Measurements from ENCODE around the gene HECTD4.
A peak's percentile ranks its signal among the peaks of the same experiment; 100 is the strongest.
"Not testable (repeated sequence)": the region's sequence is repeated elsewhere in the genome, so short reads cannot be mapped to it uniquely, and the experiment has no call there.

Gene HECTD4

DNA sequence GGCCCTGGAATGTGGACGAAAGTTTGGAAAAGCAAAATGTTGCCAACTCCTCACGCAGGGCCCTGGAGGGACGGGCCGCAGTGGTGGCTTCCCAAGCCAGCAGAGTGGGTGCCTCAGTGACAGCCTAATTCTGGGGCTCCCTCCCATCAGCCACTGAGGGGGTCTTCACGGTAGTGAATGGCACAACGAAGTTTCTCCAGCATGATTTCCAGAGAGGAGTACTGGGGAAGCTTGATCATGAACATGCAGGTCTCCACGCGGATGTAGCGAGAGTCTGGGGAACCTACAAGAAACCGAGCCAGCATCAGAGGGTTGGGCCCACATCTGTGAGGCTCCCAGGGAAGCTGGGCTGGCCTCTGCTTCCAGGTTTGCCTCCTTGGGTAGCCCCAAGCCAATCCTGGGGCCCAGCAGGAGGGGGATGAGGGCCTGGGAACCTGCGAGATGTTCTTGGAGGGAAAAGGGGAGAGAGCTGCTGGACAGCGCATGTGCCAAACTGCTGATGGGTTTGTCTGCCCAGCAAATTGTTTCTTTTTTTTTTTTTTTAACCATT is 219.9 kb downstream of the HECTD4 start:
- no peak overlapping the region for H3K27ac Mint-ChIP-seq
- no peak overlapping the region for H3K4me3 Mint-ChIP-seq
- H3K36me3 Mint-ChIP-seq = peaks cover 34% of the 10 kb centered on the region
- H3K4me1 Mint-ChIP-seq (ENCODE audit: low read depth) = peaks cover 28% of the 10 kb centered on the region
- peaks cover 11% of the 10 kb centered on the region for H3K9me3 Mint-ChIP-seq (ENCODE audit: low read depth)
- H3K27me3 Mint-ChIP-seq = no peaks in the 10 kb centered on the region

DNA sequence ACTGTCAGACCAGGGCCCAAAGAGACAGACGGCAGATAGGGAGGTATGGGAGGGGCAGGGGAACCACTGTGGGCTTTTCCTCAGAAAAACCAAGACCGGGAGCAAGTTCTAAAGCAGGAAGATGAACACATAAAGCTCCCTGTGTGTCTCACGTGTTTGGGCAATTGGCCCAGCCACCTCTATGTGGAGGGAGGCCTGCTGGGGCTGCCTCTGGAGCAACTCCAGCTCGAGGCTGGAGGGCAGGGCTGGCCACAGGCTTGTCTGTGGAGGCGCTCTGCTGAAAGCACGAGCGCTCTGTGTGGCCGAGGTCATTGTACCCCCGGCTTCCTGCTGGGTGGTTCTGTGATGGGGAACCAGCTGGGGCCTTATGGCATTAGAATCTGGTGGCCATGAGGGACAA is 220.5 kb downstream of the HECTD4 start:
- peaks cover 39% of the 10 kb centered on the region for H3K36me3 Mint-ChIP-seq

DNA sequence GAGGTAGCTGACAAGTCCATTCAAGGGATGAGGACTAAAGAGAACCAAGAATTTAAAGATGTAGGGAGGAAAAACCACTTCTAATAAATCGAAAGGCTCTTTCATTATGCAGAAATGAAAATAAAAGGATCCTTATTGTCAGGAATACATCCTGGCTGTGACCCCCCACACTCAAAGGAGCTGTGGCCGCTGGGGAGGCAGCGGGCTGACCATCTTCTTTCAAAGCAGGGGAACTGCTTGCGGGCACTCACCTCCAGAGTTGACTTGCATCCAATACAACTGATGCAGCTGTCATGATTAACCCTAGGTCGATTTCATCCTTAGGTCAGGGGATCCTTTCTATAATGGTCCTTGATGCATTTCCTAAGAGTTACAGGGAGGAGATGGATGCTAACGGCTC is 221.6 kb downstream of the HECTD4 start:
- Mint-ChIP-seq H3K4me3 (no peak overlapping the region), H3K9me3 (ENCODE audit: low read depth) (peaks cover 20% of the 10 kb centered on the region), H3K36me3 (peaks cover 48% of the 10 kb centered on the region), H3K4me1 (ENCODE audit: low read depth) (peaks cover 33% of the 10 kb centered on the region), H3K27ac (no peak overlapping the region), H3K27me3 (no peaks in the 10 kb centered on the region)

More for the DNA sequence above, 220.5 kb downstream of the HECTD4 start:
- H3K4me1 Mint-ChIP-seq (ENCODE audit: low read depth) = peaks cover 33% of the 10 kb centered on the region
- peaks cover 11% of the 10 kb centered on the region for H3K9me3 Mint-ChIP-seq (ENCODE audit: low read depth)
- H3K27ac Mint-ChIP-seq = no peak overlapping the region
- H3K27me3 Mint-ChIP-seq = no peaks in the 10 kb centered on the region
- H3K4me3 Mint-ChIP-seq = no peak overlapping the region

DNA sequence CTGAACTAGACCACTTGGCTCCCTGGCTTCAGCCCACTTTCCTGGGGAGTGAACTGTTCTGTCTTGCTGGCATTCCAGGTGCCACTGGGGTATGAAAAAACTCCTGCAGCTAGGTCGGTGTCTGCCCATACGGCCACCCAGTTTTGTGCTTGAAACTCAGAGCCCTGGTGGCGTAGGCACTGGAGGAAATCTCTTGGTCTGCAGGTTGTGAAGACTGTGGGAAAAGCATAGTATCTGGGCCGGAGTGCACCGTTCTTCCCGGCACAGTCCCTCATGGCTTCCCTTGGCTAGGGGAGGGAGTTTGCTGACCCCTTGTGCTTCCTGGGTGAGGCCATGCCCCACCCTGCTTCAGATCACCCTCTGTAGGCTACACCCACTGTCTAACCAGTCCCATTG is 223.1 kb downstream of the HECTD4 start:
- H3K4me3 Mint-ChIP-seq = peak overlapping the region; percentile 27
- peaks cover 33% of the 10 kb centered on the region for H3K4me1 Mint-ChIP-seq (ENCODE audit: low read depth)
- H3K9me3 Mint-ChIP-seq (ENCODE audit: low read depth) = peaks cover 20% of the 10 kb centered on the region
- peak overlapping the region; percentile 31 for H3K27ac Mint-ChIP-seq
- no peaks in the 10 kb centered on the region for H3K27me3 Mint-ChIP-seq
- peaks cover 57% of the 10 kb centered on the region for H3K36me3 Mint-ChIP-seq

DNA sequence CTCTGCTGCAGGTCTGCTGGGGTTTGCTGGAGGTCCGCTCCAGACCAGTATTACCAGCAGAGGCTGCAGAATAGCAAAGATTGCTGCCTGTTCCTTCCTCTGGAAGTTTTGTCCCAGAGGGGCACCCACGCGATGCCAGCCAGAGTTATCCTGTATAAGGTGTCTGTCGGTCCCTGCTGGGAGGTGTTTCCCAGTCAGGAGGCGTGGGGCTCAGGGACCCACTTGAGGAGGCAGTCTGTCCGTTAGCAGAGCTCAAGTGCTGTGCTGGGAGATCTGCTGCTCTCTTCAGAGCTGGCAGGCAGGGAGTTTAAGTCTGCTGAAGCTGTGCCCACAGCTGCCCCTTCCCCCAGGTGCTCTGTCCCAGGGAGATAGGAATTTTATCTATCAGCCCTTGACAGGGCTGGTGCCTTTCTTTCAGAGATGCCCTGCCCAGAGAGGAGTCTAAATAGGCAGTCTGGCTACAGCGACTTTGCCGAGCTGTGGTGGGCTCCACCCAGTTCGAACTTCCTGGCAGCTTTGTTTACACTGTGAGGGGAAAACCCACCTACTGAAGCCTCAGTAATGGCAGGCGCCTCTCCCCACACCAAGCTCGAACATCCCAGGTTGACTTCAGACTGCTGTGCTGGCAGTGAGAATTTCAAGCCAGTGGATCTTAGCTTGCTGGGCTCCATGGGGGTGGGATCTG is 223.6 kb downstream of the HECTD4 start:
- peaks cover 20% of the 10 kb centered on the region for H3K9me3 Mint-ChIP-seq (ENCODE audit: low read depth)
- peaks cover 62% of the 10 kb centered on the region for H3K36me3 Mint-ChIP-seq
- H3K4me1 Mint-ChIP-seq (ENCODE audit: low read depth) = peaks cover 33% of the 10 kb centered on the region
- H3K4me3 Mint-ChIP-seq = peak overlapping the region; percentile 27
- H3K27me3 Mint-ChIP-seq = not testable (repeated sequence)
- H3K27ac Mint-ChIP-seq = peak overlapping the region; percentile 31

DNA sequence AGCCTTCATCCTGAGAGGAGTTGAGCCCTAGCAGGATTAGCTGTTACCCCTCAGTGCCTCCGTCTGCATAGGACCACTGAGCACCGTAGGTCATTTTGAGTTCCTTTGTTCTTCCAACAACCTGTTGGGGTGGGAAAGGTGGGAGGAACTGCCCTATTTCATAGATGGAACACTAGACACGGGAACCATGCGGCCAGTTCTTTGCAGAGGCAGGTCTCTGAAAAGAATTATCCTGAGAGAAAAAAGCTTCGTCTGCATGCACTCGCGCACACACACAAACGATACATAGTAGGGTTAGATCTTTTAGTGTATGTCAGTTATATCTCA is 228.4 kb downstream of the HECTD4 start:
- Mint-ChIP-seq H3K4me3 (no peak overlapping the region), H3K27ac (no peak overlapping the region), H3K9me3 (ENCODE audit: low read depth) (peaks cover 16% of the 10 kb centered on the region), H3K4me1 (ENCODE audit: low read depth) (peaks cover 20% of the 10 kb centered on the region), H3K36me3 (peaks cover 54% of the 10 kb centered on the region), H3K27me3 (no peaks in the 10 kb centered on the region)

DNA sequence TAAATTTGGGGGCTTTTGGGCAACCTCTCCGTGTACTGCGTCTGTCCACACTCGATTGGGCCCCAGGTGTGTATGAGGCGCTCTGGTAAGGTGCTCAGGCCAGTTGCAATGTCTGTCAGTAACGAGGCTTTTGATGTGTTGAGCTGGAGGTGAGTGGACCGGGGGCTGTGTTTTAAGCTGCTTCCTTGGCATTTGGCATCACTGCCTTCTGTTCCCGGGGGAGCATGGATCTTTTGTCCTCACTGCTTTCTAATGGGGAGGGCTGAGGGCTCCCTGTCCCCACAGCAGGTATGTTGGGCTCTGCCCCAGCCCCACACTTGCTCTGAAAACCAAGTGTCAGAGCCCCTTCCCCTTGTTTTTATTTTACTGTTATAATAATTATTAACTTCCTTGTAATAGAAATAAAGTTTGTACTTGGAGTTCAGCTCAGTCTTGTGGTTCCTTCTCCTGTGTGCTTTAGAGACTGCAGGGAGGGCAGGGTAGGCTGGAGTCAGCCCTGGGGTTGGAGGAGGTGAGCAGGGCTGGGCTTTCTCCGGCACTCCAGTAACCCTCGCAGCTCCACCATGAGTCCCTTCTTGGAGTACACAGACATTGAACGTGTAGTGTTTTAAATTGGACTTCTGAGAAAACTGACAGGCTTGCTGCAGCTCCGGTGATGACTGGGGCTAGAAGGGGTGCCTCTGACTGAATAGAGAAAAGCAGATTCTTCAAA is 228.9 kb downstream of the HECTD4 start:
- Mint-ChIP-seq H3K4me3 (no peak overlapping the region), H3K27me3 (no peaks in the 10 kb centered on the region), H3K27ac (no peak overlapping the region), H3K4me1 (ENCODE audit: low read depth) (peaks cover 14% of the 10 kb centered on the region), H3K36me3 (peaks cover 51% of the 10 kb centered on the region), H3K9me3 (ENCODE audit: low read depth) (peaks cover 15% of the 10 kb centered on the region)

DNA sequence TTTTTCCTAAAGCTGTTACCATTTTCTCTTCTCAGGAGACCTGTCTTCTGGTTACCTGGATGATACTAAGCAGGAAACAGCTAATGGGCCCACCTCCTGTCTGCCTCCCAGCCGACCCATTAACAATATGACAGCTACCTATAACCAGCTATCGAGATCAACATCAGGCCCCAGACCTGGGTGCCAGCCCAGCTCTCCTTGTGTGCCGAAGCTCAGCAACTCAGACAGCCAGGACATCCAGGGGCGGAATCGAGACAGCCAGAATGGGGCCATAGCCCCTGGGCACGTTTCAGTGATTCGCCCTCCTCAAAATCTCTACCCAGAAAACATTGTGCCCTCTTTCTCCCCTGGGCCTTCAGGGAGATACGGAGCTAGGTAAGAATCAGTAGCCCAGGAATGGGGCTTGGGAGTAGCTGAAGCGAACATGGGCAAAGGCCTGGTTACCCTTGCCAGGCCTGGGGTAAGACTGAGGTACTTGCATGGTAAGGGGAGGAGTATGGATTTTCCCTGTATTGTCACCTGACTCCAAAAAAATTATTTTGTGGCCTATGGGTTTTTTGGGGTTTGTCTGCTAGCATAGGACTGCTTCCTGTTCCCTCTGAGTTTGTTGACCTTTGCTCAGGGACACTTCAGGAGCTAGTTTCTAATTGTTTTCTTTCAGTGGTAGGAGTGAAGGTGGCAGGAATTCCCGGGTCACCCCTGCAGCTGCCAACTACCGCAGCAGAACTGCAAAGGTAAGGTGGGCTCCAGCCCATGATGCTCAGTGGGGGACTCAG is 230.3 kb downstream of the HECTD4 start:
- no peak overlapping the region for H3K4me3 Mint-ChIP-seq
- peak overlapping the region; percentile 61 for H3K27ac Mint-ChIP-seq
- H3K4me1 Mint-ChIP-seq (ENCODE audit: low read depth) = peaks cover 2% of the 10 kb centered on the region
- H3K9me3 Mint-ChIP-seq (ENCODE audit: low read depth) = peaks cover 8% of the 10 kb centered on the region
- H3K36me3 Mint-ChIP-seq = peaks cover 38% of the 10 kb centered on the region
- H3K27me3 Mint-ChIP-seq = no peaks in the 10 kb centered on the region

DNA sequence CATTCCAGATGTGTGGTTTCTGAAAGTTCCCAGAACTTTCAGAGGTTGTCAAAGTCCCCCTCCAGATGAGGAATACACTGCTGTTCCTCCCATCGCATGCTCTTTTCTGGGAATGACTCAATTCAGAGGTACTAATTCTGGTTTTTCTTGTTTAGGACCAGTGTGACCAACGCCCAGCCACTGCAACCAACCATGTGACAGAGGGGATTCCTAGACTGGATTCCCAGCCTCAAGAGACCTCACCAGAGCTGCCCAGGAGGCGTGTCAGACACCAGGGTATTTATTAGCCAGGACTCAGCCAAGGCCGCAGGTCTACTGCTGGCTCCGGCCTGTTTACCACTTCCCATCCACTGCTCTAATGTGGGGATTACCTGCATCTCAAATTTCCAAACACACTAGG is 232.6 kb downstream of the HECTD4 start:
- H3K4me3 Mint-ChIP-seq = no peak overlapping the region
- no peaks in the 10 kb centered on the region for H3K9me3 Mint-ChIP-seq (ENCODE audit: low read depth)
- H3K27me3 Mint-ChIP-seq = no peaks in the 10 kb centered on the region
- H3K4me1 Mint-ChIP-seq (ENCODE audit: low read depth) = peaks cover 6% of the 10 kb centered on the region
- H3K27ac Mint-ChIP-seq = no peak overlapping the region
- peaks cover 19% of the 10 kb centered on the region for H3K36me3 Mint-ChIP-seq

DNA sequence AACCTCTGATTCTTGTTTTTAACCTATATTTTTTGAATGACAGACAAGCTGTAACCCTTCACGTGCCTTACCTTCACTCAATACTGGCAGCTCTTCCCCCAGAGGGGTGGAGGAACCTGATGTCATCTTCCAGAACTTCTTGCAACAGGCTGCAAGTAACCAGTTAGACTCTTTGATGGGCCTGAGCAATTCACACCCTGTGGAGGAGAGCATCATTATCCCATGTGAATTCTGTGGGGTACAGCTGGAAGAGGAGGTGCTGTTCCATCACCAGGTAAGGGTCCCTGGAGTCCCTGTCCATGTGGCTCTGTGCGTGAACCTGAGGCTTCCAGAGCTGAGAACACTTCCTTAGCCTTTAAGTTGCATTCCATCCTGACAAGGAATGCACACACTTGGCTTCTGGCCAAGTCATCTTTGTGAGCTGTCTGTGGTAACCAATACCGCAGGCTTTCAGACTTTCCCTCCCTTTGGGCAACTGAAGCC is 234.2 kb downstream of the HECTD4 start:
- Mint-ChIP-seq H3K27me3 (no peaks in the 10 kb centered on the region), H3K27ac (peak overlapping the region; percentile 22), H3K4me1 (ENCODE audit: low read depth) (peaks cover 6% of the 10 kb centered on the region), H3K4me3 (no peak overlapping the region), H3K9me3 (ENCODE audit: low read depth) (no peaks in the 10 kb centered on the region), H3K36me3 (peaks cover 11% of the 10 kb centered on the region)

DNA sequence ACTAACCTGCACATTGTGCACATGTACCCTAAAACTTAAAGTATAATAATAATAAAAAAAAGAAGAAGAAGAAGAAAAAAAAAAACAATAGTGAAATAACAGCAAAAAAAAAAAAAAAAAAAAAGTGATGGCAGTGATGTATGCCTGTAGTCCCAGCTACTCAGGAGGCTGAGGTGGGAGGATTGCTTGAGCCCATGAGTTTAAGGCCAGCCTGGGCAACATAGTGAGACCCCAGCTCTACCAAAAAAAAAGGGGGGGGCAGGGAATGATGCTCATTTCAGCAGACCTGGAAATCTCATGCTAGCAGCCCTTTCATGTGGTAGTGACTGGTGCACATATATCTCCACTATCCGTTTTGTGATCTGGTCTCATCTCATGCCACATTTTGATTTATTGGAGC is 236.1 kb downstream of the HECTD4 start:
- H3K9me3 Mint-ChIP-seq (ENCODE audit: low read depth) = no peaks in the 10 kb centered on the region
- H3K27me3 Mint-ChIP-seq = no peaks in the 10 kb centered on the region
- H3K4me1 Mint-ChIP-seq (ENCODE audit: low read depth) = peaks cover 6% of the 10 kb centered on the region
- no peak overlapping the region for H3K27ac Mint-ChIP-seq
- no peaks in the 10 kb centered on the region for H3K36me3 Mint-ChIP-seq
- H3K4me3 Mint-ChIP-seq = no peak overlapping the region

DNA sequence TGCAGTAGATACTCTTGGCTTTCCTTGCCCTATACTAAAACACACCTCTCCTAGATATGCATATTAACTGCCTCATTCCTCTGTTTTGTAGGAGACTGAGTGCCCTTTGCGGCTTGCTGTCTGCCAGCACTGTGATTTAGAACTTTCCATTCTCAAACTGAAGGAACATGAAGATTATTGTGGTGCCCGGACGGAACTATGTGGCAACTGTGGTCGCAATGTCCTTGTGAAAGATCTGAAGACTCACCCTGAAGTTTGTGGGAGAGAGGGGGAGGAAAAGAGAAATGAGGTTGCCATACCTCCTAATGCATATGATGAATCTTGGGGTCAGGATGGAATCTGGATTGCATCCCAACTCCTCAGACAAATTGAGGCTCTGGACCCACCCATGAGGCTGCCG is 241.5 kb downstream of the HECTD4 start:
- H3K27ac Mint-ChIP-seq = no peak overlapping the region
- H3K9me3 Mint-ChIP-seq (ENCODE audit: low read depth) = no peaks in the 10 kb centered on the region
- no peak overlapping the region for H3K4me3 Mint-ChIP-seq
- H3K27me3 Mint-ChIP-seq = no peaks in the 10 kb centered on the region
- H3K4me1 Mint-ChIP-seq (ENCODE audit: low read depth) = peaks cover 4% of the 10 kb centered on the region
- no peaks in the 10 kb centered on the region for H3K36me3 Mint-ChIP-seq

DNA sequence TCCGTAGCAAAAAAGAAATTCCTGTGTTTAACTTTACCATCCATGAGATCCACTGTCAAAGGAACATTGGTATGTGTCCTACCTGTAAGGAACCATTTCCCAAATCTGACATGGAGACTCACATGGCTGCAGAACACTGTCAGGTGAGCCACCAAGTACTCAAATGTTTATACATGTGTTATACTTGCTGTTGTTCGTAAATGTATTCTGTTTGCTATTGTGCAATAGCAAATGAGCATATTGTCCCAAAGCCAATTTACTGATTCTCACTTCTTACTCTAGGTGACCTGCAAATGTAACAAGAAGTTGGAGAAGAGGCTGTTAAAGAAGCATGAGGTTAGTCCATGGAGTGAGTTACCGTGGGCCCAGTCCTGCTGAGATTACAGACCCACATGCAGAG is 247.5 kb downstream of the HECTD4 start:
- Mint-ChIP-seq H3K27ac (peak overlapping the region; percentile 46), H3K4me1 (ENCODE audit: low read depth) (peaks cover 33% of the 10 kb centered on the region), H3K36me3 (peaks cover 2% of the 10 kb centered on the region), H3K9me3 (ENCODE audit: low read depth) (no peaks in the 10 kb centered on the region), H3K27me3 (no peaks in the 10 kb centered on the region), H3K4me3 (no peak overlapping the region)

DNA sequence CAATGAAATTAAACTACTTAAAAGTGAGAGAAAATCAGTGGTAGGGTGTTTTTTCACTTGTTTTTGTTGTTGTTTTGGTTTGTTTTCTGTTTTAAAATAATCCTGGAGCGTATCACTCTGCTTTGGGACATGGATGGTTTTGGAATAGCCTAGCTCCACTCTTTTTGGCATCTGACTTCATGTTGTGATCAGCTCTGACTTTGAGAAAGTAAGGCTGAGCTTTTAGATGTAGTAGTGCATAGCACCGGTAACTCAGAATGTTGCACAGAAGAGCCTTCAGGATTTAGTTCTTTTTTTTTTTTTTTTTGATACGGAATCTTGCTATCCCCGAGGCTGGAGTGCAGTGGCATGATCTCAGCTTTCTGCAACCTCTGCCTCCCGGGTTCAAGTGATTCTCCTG is 248.8 kb downstream of the HECTD4 start:
- Mint-ChIP-seq H3K36me3 (peaks cover 2% of the 10 kb centered on the region), H3K9me3 (ENCODE audit: low read depth) (no peaks in the 10 kb centered on the region)

DNA sequence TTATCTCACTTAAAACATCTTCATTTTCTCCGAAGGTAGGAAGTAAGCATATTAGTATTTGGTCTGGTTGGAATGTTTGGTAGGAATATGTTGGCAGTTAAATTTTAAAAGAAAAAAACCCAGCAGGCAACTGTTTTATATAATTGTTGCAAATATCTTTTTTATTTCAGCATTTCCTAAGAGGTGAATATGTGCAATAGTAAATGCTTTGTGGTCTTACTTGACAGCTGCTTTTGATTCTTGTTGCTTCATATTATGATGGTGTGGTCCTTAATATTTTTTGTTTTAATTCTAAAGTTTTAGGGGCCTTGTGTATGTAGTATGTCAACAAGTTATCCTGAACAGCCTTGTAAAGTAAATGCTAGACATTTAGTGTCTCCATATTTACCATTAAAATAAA is 250.5 kb downstream of the HECTD4 start:
- Mint-ChIP-seq H3K4me1 (ENCODE audit: low read depth) (peaks cover 56% of the 10 kb centered on the region), H3K9me3 (ENCODE audit: low read depth) (no peaks in the 10 kb centered on the region), H3K27ac (peak overlapping the region; percentile 94), H3K36me3 (peaks cover 6% of the 10 kb centered on the region), H3K4me3 (peak overlapping the region; percentile 79), H3K27me3 (no peaks in the 10 kb centered on the region)

More for the DNA sequence above, 248.8 kb downstream of the HECTD4 start:
- H3K4me1 Mint-ChIP-seq (ENCODE audit: low read depth) = peaks cover 43% of the 10 kb centered on the region
- no peak overlapping the region for H3K4me3 Mint-ChIP-seq
- H3K27me3 Mint-ChIP-seq = no peaks in the 10 kb centered on the region
- peak overlapping the region; percentile 94 for H3K27ac Mint-ChIP-seq
